Pancreas (tissue), 10 donors: ENCODE measurements around the gene SYNDIG1. TPM values are rescaled to one million over a fixed set of nuclear protein-coding genes. Genes with fewer than 3 reads are reported as not detected.

Source experiments
- ATAC-seq, 4 donors: fragments of 200-7000 bp; cut with Tn5 transposase; one replicate each; pipeline versions ENCODE4 v1.8.0 to v1.9.1; 2020; ENCODE audit warnings: mild to moderate bottlenecking in 4 of 4, moderate library complexity in 4 of 4
- DNase-seq, 6 donors: peaks; one replicate each; pipeline ENCODE4 v3.0.0-alpha.2; 2020
- FAIRE-seq: peaks from 2 replicates; lab custom pipeline; 2012; peaks lifted over from hg19 to GRCh38; lab: Jason Lieb, UNC
- H3K27ac ChIP-seq, 4 donors: fragments of 200-600 bp; sonication (generic); 1 replicate in 3 of 4; 2 replicates in 1 of 4; pipeline versions ENCODE4 v1.5.0 to v1.8.0; 2020
- H3K27me3 ChIP-seq, 4 donors: fragments of 200-600 bp; one replicate each; pipeline ENCODE4 v1.8.0; 2021
- H3K36me3 ChIP-seq, 3 donors: fragments of 200-600 bp; sonication (generic) in 1 of 3; one replicate each; pipeline versions ENCODE4 v1.5.0 to v1.8.0; 2020 to 2021
- H3K4me1 ChIP-seq, 3 donors: fragments of 200-600 bp; one replicate each; pipeline ENCODE4 v1.8.0; 2021
- H3K4me3 ChIP-seq, 4 donors: fragments of 200-600 bp; sonication (generic) in 2 of 4; one replicate each; pipeline versions ENCODE4 v1.5.0 to v1.8.0; 2020 to 2021
- H3K9me3 ChIP-seq, 4 donors: fragments of 200-600 bp; one replicate each; pipeline ENCODE4 v1.8.0; 2021
- CTCF ChIP-seq, 4 donors: fragments of 200-600 bp; sonication (generic) in 3 of 4; IDR thresholded peaks; one replicate each; pipeline versions ENCODE4 v1.5.0 to v1.8.0; 2021; ENCODE audit warnings: antibody characterized with exemption in 4 of 4
- WGBS, 2 donors: extraction: QIAGEN DNeasy Blood & Tissue Kit; methylation state at CpG; one replicate each; pipeline ENCODE4 v1.1.7; 2013; 5-methylcytosine and 5-hydroxymethylcytosine counted together
- intact Hi-C, 3 donors: fragments of 100-400 bp; cut with DNase I; formaldehyde crosslinking; loops; one replicate each; pipeline versions ENCODE4 v1.11.1 to v1.14.2; 2022
- polyA plus RNA-seq, 2 donors: library from polyadenylated mRNA; stranded (reverse); fragments of 200-250 nt; gene quantifications; one replicate each; pipeline ENCODE4 v1.2.3, GENCODE V29; 2013
- total RNA-seq, 6 donors: library from RNA; stranded (reverse); fragmentation: NEBNext Ultra II Directional in 4 of 6; extraction: Animal tissue kit (Norgen Biotek cat#: 25700) in 4 of 6; gene quantifications; one replicate each; pipeline versions ENCODE4 v1.2.1 to v1.2.4, GENCODE V29; 2021 to 2023
- donor health status: healthy with polysubstance abuse.
- donor health status: DM: no; HTN: no; CAD: no; lungs with moderate emphysema.
- donor health status: DM: no; HTN: no; CAD: no.
- donor health status: control.
- donor health status: control.
- donor health status: Bipolar disorder and iron deficiency.
- donor health status: DM: yes; HTN: yes; CAD: no.
- donor health status: DM: no; HTN: no; CAD: no.
- donor health status: DM: no; HTN: no; CAD: no.
- donor health status: DM: yes; HTN: yes; CAD: no.

SYNDIG1 gene
- total and polyA plus RNA-seq, 8 donors, result 0.04 to 0.46 (median 0.23) TPM; not detected in 1

- WGBS, 2 donors, result 27 to 39% methylated on average over 11 of the region's 11 CpGs
- FAIRE-seq, result no peak
- H3K36me3 ChIP-seq, result no peaks in the 10 kb centered on the region
- no peak overlapping the region for H3K4me3 ChIP-seq
- no peaks in the 10 kb centered on the region for H3K4me1 ChIP-seq
- no peaks in the 10 kb centered on the region for H3K9me3 ChIP-seq
- no peak for ATAC-seq
- H3K27me3 ChIP-seq, result no peaks in the 10 kb centered on the region
- intact Hi-C loops, result no loop called here
- DNase-seq, result no peak
- TF ChIP-seq CTCF (IDR thresholded peaks at IDR 0.05), result no peak
- H3K27ac ChIP-seq, result no peak overlapping the region
Observed at GRCh38 chr20:24488064-24488799, 18.8 kb downstream of the SYNDIG1 start.

- no peak overlapping the region for H3K27ac ChIP-seq
- WGBS, 2 donors, result 86 to 95% methylated on average over 6 of the region's 6 CpGs
- no peak for FAIRE-seq
- no peak for TF ChIP-seq CTCF (IDR thresholded peaks at IDR 0.05)
- ATAC-seq, result no peak
- intact Hi-C loops, result no loop called here
- H3K4me3 ChIP-seq, result no peak overlapping the region
- no peaks in the 10 kb centered on the region for H3K36me3 ChIP-seq
- no peaks in the 10 kb centered on the region for H3K9me3 ChIP-seq
- H3K27me3 ChIP-seq, result no peaks in the 10 kb centered on the region
- H3K4me1 ChIP-seq, result no peaks in the 10 kb centered on the region
- DNase-seq, result no peak
Observed at GRCh38 chr20:24488800-24489175, 19.4 kb downstream of the SYNDIG1 start.

- Histone ChIP-seq H3K27ac (no peak overlapping the region), H3K9me3 (no peaks in the 10 kb centered on the region), H3K36me3 (no peaks in the 10 kb centered on the region), H3K27me3 (no peaks in the 10 kb centered on the region), H3K4me3 (no peak overlapping the region), H3K4me1 (no peaks in the 10 kb centered on the region)
- DNase-seq (no peak), ATAC-seq (no peak), FAIRE-seq (no peak)
- intact Hi-C loops, result no loop called here
- 68 to 84% methylated on average over 5 of the region's 5 CpGs for WGBS, 2 donors
- TF ChIP-seq CTCF (IDR thresholded peaks at IDR 0.05), result no peak
Observed at GRCh38 chr20:24489193-24489592, 19.8 kb downstream of the SYNDIG1 start.

- no peak for ATAC-seq
- Histone ChIP-seq H3K36me3 (no peaks in the 10 kb centered on the region), H3K4me3 (no peak overlapping the region), H3K27me3 (no peaks in the 10 kb centered on the region), H3K27ac (no peak overlapping the region), H3K9me3 (no peaks in the 10 kb centered on the region), H3K4me1 (no peaks in the 10 kb centered on the region)
- DNase-seq, result no peak
- TF ChIP-seq CTCF (IDR thresholded peaks at IDR 0.05), result no peak
- WGBS, 2 donors, result 68 to 78% methylated on average over 9 of the region's 9 CpGs
- FAIRE-seq, result no peak
- intact Hi-C loops, result no loop called here
Observed at GRCh38 chr20:24489631-24490260, 20.3 kb downstream of the SYNDIG1 start.

- DNase-seq, result no peak
- ATAC-seq, result no peak
- Histone ChIP-seq H3K36me3 (no peaks in the 10 kb centered on the region), H3K9me3 (no peaks in the 10 kb centered on the region), H3K4me1 (no peaks in the 10 kb centered on the region), H3K27me3 (no peaks in the 10 kb centered on the region), H3K27ac (no peak overlapping the region), H3K4me3 (no peak overlapping the region)
- no peak for TF ChIP-seq CTCF (IDR thresholded peaks at IDR 0.05)
- no peak for FAIRE-seq
- intact Hi-C loops, result no loop called here
- WGBS, 2 donors, result 76 to 87% methylated on average over 8 of the region's 8 CpGs
Observed at GRCh38 chr20:24490598-24490997, 21.2 kb downstream of the SYNDIG1 start.
